ENCODE results near the gene HSP90AB1. TPM values are rescaled to one million over a fixed set of nuclear protein-coding genes. Genes with fewer than 3 reads are reported as not detected.
A peak's percentile ranks its signal among the peaks of the same experiment; 100 is the strongest.

The HSP90AB1 gene
- 666 TPM for polyA plus RNA-seq (2012; ENCODE audit: insufficient read depth, insufficient read length, low read depth)

DNA sequence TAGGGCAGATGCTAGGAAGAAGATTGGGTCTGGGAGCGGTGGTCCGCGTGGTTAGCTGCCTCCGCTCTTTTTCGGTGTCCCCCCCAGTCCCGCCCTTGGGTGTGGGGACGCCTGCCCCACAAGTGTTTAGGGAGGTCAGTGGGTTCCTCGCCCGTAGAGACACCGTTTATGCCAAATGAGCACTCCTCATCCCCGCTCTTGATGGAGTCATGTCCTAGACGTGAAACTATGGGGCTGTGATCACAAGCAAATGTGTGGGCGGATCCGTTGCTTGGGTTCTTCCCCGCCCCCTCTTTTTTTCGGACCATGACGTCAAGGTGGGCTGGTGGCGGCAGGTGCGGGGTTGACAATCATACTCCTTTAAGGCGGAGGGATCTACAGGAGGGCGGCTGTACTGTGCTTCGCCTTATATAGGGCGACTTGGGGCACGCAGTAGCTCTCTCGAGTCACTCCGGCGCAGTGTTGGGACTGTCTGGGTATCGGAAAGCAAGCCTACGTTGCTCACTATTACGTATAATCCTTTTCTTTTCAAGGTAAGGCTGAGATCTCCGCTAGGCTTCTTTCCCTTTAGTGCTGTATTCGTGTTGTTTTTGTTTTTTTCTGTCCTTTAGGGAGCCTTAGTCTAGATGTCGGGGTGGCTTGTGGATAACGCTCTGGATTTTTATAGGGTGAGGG, at the start of gene HSP90AB1:
TSS of gene HSP90AB1 (plus strand) at position 439 of the 675 bp plus-strand sequence. CDS start 1,529 bp downstream, outside the sequence.
- H3K36me3 ChIP-seq: peaks cover 48% of the 10 kb centered on the region
- TF ChIP-seq, protein P1, sequence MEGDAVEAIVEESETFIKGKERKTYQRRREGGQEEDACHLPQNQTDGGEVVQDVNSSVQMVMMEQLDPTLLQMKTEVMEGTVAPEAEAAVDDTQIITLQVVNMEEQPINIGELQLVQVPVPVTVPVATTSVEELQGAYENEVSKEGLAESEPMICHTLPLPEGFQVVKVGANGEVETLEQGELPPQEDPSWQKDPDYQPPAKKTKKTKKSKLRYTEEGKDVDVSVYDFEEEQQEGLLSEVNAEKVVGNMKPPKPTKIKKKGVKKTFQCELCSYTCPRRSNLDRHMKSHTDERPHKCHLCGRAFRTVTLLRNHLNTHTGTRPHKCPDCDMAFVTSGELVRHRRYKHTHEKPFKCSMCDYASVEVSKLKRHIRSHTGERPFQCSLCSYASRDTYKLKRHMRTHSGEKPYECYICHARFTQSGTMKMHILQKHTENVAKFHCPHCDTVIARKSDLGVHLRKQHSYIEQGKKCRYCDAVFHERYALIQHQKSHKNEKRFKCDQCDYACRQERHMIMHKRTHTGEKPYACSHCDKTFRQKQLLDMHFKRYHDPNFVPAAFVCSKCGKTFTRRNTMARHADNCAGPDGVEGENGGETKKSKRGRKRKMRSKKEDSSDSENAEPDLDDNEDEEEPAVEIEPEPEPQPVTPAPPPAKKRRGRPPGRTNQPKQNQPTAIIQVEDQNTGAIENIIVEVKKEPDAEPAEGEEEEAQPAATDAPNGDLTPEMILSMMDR (IDR thresholded peaks at IDR 0.05; ENCODE audit: low read depth, low read length): no peak
- no peaks in the 10 kb centered on the region for H3K9me3 ChIP-seq
- peaks cover 8% of the 10 kb centered on the region for H3K4me1 ChIP-seq
- H3K4me3 ChIP-seq (ENCODE audit: low read depth, low read length): peak within 1 kb of the TSS; percentile 94
- DNase-seq: peak; percentile 95
- H3K27me3 ChIP-seq: no peaks in the 10 kb centered on the region

DNA sequence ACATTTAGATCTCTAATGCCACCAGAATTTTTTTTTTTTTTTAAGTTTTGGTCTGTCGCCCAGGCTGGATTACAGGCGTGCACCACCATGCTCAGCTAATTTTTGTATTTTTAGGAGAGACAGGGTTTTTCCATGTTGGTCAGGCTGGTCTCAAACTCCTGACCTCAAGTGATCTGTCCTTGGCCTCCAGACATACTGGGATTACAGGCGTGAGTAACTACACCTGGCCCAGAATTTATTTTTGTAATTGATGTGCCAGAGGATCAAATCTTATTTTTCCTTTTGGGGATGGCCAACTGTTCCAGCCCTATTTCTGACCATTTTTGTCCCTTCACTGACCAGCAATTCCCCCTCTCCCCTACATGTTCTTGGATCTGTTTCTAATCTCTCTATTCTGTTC, 48.2 kb upstream of the HSP90AB1 start:
- no peak for DNase-seq
- no peaks in the 10 kb centered on the region for H3K4me1 ChIP-seq
- no peak overlapping the region for H3K4me3 ChIP-seq (ENCODE audit: low read depth, low read length)
- no peaks in the 10 kb centered on the region for H3K36me3 ChIP-seq
- TF ChIP-seq, protein P1 (IDR thresholded peaks at IDR 0.05; ENCODE audit: low read depth, low read length): no peak
- no peaks in the 10 kb centered on the region for H3K27me3 ChIP-seq
- no peaks in the 10 kb centered on the region for H3K9me3 ChIP-seq

DNA sequence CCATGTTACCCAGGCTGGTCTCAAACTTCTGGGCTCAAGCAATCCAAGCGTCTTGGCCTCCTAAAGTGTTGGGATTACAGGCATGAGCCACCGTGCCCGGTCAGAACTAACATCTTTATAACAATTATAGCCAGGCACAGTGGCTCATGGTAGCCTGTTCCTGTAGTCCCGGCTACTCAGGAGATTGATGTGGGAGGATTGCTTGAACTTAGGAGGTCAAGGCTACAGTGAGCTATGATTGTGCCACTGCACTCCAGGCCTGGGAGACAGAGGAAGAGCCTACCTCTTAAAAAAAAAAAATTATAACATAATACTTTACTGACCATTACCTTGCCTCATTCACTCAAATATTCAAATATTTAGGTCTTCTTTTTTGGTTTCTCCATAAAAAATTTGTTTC, 47.0 kb upstream of the HSP90AB1 start:
- Histone ChIP-seq H3K4me3 (ENCODE audit: low read depth, low read length) (no peak overlapping the region), H3K36me3 (no peaks in the 10 kb centered on the region), H3K27me3 (no peaks in the 10 kb centered on the region), H3K4me1 (no peaks in the 10 kb centered on the region), H3K9me3 (no peaks in the 10 kb centered on the region)
- TF ChIP-seq, protein P1 (IDR thresholded peaks at IDR 0.05; ENCODE audit: low read depth, low read length): no peak
- no peak for DNase-seq

- Histone ChIP-seq H3K27me3 (no peaks in the 10 kb centered on the region), H3K36me3 (no peaks in the 10 kb centered on the region), H3K9me3 (no peaks in the 10 kb centered on the region), H3K4me3 (ENCODE audit: low read depth, low read length) (no peak overlapping the region), H3K4me1 (no peaks in the 10 kb centered on the region)
- TF ChIP-seq, protein P1 (IDR thresholded peaks at IDR 0.05; ENCODE audit: low read depth, low read length): no peak
- no peak for DNase-seq
These were observed 45.7 kb upstream of the HSP90AB1 start for GRCh38 chr6:44201200-44201599.

GRCh38 chr6:44201638-44202303, 45.1 kb upstream of the HSP90AB1 start:
- TF ChIP-seq, protein P1 (IDR thresholded peaks at IDR 0.05; ENCODE audit: low read depth, low read length): no peak
- no peak overlapping the region for H3K4me3 ChIP-seq (ENCODE audit: low read depth, low read length)
- no peaks in the 10 kb centered on the region for H3K9me3 ChIP-seq
- H3K4me1 ChIP-seq: no peaks in the 10 kb centered on the region
- no peaks in the 10 kb centered on the region for H3K36me3 ChIP-seq
- DNase-seq: no peak
- no peaks in the 10 kb centered on the region for H3K27me3 ChIP-seq
